ENCODE data around the gene DCAF4. TPM values are rescaled to one million over a fixed set of nuclear protein-coding genes. Genes with fewer than 3 reads are reported as not detected.

DCAF4 gene
- polyA plus RNA-seq, 1 donor from 2014 or later = 16.5 TPM

DNA sequence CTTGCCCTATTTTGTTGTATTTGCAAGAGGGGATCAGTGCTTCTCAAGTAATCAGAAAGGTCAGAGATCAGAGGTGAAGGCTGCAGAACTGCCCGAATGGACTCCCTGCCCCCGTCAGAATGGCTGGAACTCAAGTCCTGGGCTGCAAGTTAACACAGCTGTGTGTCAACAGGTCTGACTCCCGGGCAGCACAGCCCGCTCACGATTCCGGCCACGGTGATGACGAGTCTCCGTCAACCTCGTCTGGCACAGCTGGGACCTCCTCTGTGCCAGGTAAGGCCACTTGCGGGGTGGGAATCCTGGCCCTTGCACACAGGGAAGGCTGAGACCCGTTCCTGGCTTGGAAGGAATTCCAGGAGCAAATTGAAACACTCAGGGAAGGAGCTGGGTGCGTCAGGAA, 13.4 kb downstream of the DCAF4 start:
- H3K27me3 ChIP-seq (ENCODE audit: insufficient read depth, low read depth, low read length) = no peaks in the 10 kb centered on the region
- H3K4me2 ChIP-seq (ENCODE audit: low read length) = no peak overlapping the region
- H3K4me3 ChIP-seq (ENCODE audit: low read length) = no peak overlapping the region
- no peaks in the 10 kb centered on the region for H3K79me2 ChIP-seq (replicated peaks; ENCODE audit: insufficient read depth, low read length)
- TF ChIP-seq, protein P1, sequence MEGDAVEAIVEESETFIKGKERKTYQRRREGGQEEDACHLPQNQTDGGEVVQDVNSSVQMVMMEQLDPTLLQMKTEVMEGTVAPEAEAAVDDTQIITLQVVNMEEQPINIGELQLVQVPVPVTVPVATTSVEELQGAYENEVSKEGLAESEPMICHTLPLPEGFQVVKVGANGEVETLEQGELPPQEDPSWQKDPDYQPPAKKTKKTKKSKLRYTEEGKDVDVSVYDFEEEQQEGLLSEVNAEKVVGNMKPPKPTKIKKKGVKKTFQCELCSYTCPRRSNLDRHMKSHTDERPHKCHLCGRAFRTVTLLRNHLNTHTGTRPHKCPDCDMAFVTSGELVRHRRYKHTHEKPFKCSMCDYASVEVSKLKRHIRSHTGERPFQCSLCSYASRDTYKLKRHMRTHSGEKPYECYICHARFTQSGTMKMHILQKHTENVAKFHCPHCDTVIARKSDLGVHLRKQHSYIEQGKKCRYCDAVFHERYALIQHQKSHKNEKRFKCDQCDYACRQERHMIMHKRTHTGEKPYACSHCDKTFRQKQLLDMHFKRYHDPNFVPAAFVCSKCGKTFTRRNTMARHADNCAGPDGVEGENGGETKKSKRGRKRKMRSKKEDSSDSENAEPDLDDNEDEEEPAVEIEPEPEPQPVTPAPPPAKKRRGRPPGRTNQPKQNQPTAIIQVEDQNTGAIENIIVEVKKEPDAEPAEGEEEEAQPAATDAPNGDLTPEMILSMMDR (IDR thresholded peaks at IDR 0.05; ENCODE audit: poor library complexity, severe bottlenecking) = no peak
- TF ChIP-seq POLR2AphosphoS5 (IDR thresholded peaks at IDR 0.05) (no peak), EZH2 (IDR thresholded peaks at IDR 0.05; ENCODE audit: borderline replicate concordance, insufficient read depth, low read length, poor library complexity, severe bottlenecking) (no peak), TAF1 (IDR thresholded peaks at IDR 0.05; ENCODE audit: low read depth) (no peak), EP300 (conservative IDR thresholded peaks at IDR 0.05; ENCODE audit: poor library complexity, severe bottlenecking) (no peak), RAD21 (conservative IDR thresholded peaks at IDR 0.05) (no peak)
- no peaks in the 10 kb centered on the region for H3K9me3 ChIP-seq (ENCODE audit: low read length)
- no peak overlapping the region for H3K27ac ChIP-seq (ENCODE audit: low read length)
- no peaks in the 10 kb centered on the region for H3K36me3 ChIP-seq (ENCODE audit: insufficient read depth, low read length)
- H3F3A ChIP-seq (ENCODE audit: insufficient read depth, low read length, poor library complexity, severe bottlenecking) = no peaks in the 10 kb centered on the region
- no peak overlapping the region for H3K9ac ChIP-seq (ENCODE audit: low read length)
- no peaks in the 10 kb centered on the region for H4K20me1 ChIP-seq (ENCODE audit: insufficient read depth)
- H3K9me2 ChIP-seq (ENCODE audit: insufficient read depth, low read length) = no peaks in the 10 kb centered on the region
- no peak overlapping the region for H2AFZ ChIP-seq (ENCODE audit: low read depth, low read length)

DNA sequence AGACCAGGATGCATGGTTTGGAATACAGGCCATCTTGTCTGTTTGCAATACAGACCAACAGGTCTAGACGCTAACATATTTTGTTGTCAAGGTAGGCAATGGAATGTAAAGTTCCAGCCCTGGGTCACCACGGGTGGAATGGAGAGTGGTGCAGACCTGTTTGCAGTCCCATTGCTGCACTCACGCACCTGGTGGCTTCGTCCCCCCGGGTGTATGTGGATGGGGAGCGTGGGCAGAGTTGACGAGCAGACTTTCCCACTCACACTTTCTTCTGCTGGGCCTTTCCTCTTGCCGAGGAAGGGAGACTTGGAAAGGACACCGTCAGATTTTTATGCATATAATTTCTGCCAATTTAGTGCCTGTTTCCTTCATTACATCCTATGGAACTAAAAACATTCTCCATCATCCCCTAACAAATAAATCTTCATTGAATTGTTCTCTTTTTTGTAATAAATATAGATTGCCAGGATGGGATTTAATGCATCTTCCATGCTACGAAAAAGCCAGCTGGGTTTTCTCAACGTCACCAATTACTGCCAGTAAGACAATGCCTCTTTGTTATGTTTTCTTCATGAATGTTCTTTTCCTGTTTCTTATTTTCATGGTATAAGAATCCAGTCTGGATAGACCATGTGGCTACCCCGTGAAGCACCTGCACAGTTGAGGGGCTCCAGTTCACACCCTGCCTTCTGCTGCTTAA, 15.2 kb downstream of the DCAF4 start:
- Histone ChIP-seq H3K27ac (ENCODE audit: low read length) (no peak overlapping the region), H3K36me3 (ENCODE audit: insufficient read depth, low read length) (no peaks in the 10 kb centered on the region), H3K9me2 (ENCODE audit: insufficient read depth, low read length) (no peaks in the 10 kb centered on the region), H3K79me2 (replicated peaks; ENCODE audit: insufficient read depth, low read length) (no peaks in the 10 kb centered on the region), H3K9me3 (ENCODE audit: low read length) (no peaks in the 10 kb centered on the region), H3F3A (ENCODE audit: insufficient read depth, low read length, poor library complexity, severe bottlenecking) (no peaks in the 10 kb centered on the region), H3K9ac (ENCODE audit: low read length) (no peak overlapping the region), H3K4me2 (ENCODE audit: low read length) (no peak overlapping the region), H4K20me1 (ENCODE audit: insufficient read depth) (no peaks in the 10 kb centered on the region), H3K4me3 (ENCODE audit: low read length) (no peak overlapping the region), H3K27me3 (ENCODE audit: insufficient read depth, low read depth, low read length) (no peaks in the 10 kb centered on the region), H2AFZ (ENCODE audit: low read depth, low read length) (no peak overlapping the region)
- no peak for TF ChIP-seq EP300 (conservative IDR thresholded peaks at IDR 0.05; ENCODE audit: poor library complexity, severe bottlenecking)
- TF ChIP-seq, protein P2, sequence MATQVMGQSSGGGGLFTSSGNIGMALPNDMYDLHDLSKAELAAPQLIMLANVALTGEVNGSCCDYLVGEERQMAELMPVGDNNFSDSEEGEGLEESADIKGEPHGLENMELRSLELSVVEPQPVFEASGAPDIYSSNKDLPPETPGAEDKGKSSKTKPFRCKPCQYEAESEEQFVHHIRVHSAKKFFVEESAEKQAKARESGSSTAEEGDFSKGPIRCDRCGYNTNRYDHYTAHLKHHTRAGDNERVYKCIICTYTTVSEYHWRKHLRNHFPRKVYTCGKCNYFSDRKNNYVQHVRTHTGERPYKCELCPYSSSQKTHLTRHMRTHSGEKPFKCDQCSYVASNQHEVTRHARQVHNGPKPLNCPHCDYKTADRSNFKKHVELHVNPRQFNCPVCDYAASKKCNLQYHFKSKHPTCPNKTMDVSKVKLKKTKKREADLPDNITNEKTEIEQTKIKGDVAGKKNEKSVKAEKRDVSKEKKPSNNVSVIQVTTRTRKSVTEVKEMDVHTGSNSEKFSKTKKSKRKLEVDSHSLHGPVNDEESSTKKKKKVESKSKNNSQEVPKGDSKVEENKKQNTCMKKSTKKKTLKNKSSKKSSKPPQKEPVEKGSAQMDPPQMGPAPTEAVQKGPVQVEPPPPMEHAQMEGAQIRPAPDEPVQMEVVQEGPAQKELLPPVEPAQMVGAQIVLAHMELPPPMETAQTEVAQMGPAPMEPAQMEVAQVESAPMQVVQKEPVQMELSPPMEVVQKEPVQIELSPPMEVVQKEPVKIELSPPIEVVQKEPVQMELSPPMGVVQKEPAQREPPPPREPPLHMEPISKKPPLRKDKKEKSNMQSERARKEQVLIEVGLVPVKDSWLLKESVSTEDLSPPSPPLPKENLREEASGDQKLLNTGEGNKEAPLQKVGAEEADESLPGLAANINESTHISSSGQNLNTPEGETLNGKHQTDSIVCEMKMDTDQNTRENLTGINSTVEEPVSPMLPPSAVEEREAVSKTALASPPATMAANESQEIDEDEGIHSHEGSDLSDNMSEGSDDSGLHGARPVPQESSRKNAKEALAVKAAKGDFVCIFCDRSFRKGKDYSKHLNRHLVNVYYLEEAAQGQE (IDR thresholded peaks at IDR 0.05; ENCODE audit: borderline replicate concordance) = no peak
- no peak for TF ChIP-seq EZH2 (IDR thresholded peaks at IDR 0.05; ENCODE audit: borderline replicate concordance, insufficient read depth, low read length, poor library complexity, severe bottlenecking)
- TF ChIP-seq RAD21 (conservative IDR thresholded peaks at IDR 0.05) = no peak
- TF ChIP-seq, protein P1 (IDR thresholded peaks at IDR 0.05; ENCODE audit: poor library complexity, severe bottlenecking) = no peak
- TF ChIP-seq POLR2AphosphoS5 (IDR thresholded peaks at IDR 0.05) = no peak
- no peak for TF ChIP-seq MXI1 (conservative IDR thresholded peaks at IDR 0.05; ENCODE audit: poor library complexity, severe bottlenecking)
- no peak for TF ChIP-seq TAF1 (IDR thresholded peaks at IDR 0.05; ENCODE audit: low read depth)
- no peak for TF ChIP-seq SMC3 (conservative IDR thresholded peaks at IDR 0.05; ENCODE audit: poor library complexity)

Measured in neural cell (in vitro differentiated cells).